Ectodermal cell (in vitro differentiated cells): ENCODE results near the gene EIF3M.

Source experiments
- H3K27ac ChIP-seq: 2 replicates; pipeline ENCODE4 v1.7.0; 2013; ENCODE audit warnings: mild to moderate bottlenecking, low read depth, low read length; ENCODE audit not compliant: insufficient read depth, poor library complexity, severe bottlenecking
- H3K27me3 ChIP-seq: 2 replicates; pipeline ENCODE4 v1.7.0; 2013; ENCODE audit warnings: mild to moderate bottlenecking, low read length; ENCODE audit not compliant: insufficient read depth, control insufficient read depth, poor library complexity, severe bottlenecking
- H3K36me3 ChIP-seq: one replicate; pipeline ENCODE4 v1.7.0; 2013; ENCODE audit warnings: low read length; ENCODE audit not compliant: control insufficient read depth, insufficient read depth
- H3K4me1 ChIP-seq: one replicate; pipeline ENCODE4 v1.7.0; 2013; ENCODE audit warnings: low read length; ENCODE audit not compliant: control insufficient read depth, insufficient read depth
- H3K4me3 ChIP-seq: 2 replicates; pipeline ENCODE4 v1.7.0; 2013; ENCODE audit warnings: low read depth, low read length, control low read depth; ENCODE audit not compliant: insufficient read depth
- H3K9me3 ChIP-seq: 2 replicates; pipeline ENCODE4 v1.7.0; 2013; ENCODE audit warnings: mild to moderate bottlenecking, low read length, moderate library complexity; ENCODE audit not compliant: control insufficient read depth
- WGBS, 2 experiments: methylation state at CpG; one replicate each; pipeline ENCODE4 v1.1.7; 2013; ENCODE audit warnings: missing lambda C conversion rate in 2 of 2; 5-methylcytosine and 5-hydroxymethylcytosine counted together

Gene EIF3M

GRCh38 chr11:32616903-32617302 is 33.3 kb downstream of the EIF3M start:
- Histone ChIP-seq H3K27me3 (no peaks in the 10 kb centered on the region), H3K36me3 (no peaks in the 10 kb centered on the region), H3K9me3 (no peaks in the 10 kb centered on the region), H3K4me1 (no peaks in the 10 kb centered on the region), H3K4me3 (no peak overlapping the region), H3K27ac (no peak overlapping the region)
- WGBS, 2 experiments: 88 to 91% methylated on average over 4 of the region's 4 CpGs

- Histone ChIP-seq H3K4me3 (no peak overlapping the region), H3K27ac (no peak overlapping the region), H3K36me3 (no peaks in the 10 kb centered on the region), H3K4me1 (no peaks in the 10 kb centered on the region), H3K27me3 (no peaks in the 10 kb centered on the region), H3K9me3 (no peaks in the 10 kb centered on the region)
Measured at GRCh38 chr11:32630844-32631243, 47.2 kb downstream of the EIF3M start.

GRCh38 chr11:32635819-32636218 is 52.2 kb downstream of the EIF3M start:
- no peaks in the 10 kb centered on the region for H3K4me1 ChIP-seq
- H3K9me3 ChIP-seq: no peaks in the 10 kb centered on the region
- H3K4me3 ChIP-seq: no peak overlapping the region
- H3K36me3 ChIP-seq: no peaks in the 10 kb centered on the region
- H3K27me3 ChIP-seq: no peaks in the 10 kb centered on the region
- WGBS, 2 experiments: 90 to 93% methylated on average over 1 to 2 of the region's 2 CpGs
- H3K27ac ChIP-seq: no peak overlapping the region

GRCh38 chr11:32641361-32641760 is 57.7 kb downstream of the EIF3M start:
- no peaks in the 10 kb centered on the region for H3K4me1 ChIP-seq
- no peak overlapping the region for H3K27ac ChIP-seq
- no peak overlapping the region for H3K4me3 ChIP-seq
- H3K27me3 ChIP-seq: no peaks in the 10 kb centered on the region
- no peaks in the 10 kb centered on the region for H3K9me3 ChIP-seq
- no peaks in the 10 kb centered on the region for H3K36me3 ChIP-seq

- Histone ChIP-seq H3K36me3 (no peaks in the 10 kb centered on the region), H3K27me3 (no peaks in the 10 kb centered on the region), H3K9me3 (no peaks in the 10 kb centered on the region), H3K4me1 (no peaks in the 10 kb centered on the region), H3K27ac (no peak overlapping the region), H3K4me3 (no peak overlapping the region)
- no CpG with 5 or more reads among the region's 1 CpG for WGBS, 2 experiments
Measured at GRCh38 chr11:32643526-32643925, 59.9 kb downstream of the EIF3M start.
